Fibroblast of skin of right biceps (primary cell): ENCODE measurements around the gene MED28.
A peak's percentile ranks its signal among the peaks of the same experiment; 100 is the strongest.
"Not testable (repeated sequence)": the region's sequence is repeated elsewhere in the genome, so short reads cannot be mapped to it uniquely, and the experiment has no call there.

ENCODE experiments used
- DNase-seq: peaks from one replicate; pipeline ENCODE4 v3.0.0-alpha.2; 2013

MED28 gene

DNA sequence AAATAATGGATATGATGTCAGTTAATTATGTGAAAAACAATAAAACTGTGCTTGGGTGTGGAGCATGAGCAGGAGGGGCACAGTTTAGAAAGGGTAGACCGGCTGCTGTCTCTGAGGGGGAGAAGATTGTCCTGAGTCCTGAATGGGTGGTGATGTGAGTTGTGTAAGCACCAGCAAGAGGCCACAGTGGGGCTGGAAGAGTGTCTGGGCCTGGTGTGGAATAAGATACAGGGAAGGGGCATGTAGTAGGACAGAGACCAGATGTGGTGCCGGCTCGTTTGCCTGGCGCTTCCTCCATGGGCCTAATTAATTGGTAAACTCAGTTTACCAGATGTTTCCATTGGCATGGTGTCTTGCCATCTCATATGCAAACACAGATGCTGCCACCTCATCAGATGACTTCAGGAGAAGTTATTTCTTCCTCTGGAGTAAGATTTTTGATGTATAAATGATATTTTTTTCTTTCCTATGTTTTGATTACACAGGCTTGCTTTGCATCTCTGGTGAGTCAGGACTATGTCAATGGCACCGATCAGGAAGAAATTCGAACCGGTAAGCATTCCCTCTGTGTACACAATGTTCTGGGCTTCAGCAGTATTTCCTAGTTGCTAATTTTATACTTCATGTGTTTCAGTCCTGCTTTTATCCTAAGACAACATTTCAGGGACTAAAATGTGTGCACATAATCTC lies 5.1 kb downstream of the MED28 start:
- DNase-seq: no peak

GRCh38 chr4:17623451-17624001 lies 9.1 kb downstream of the MED28 start:
- peak; percentile 45 for DNase-seq

GRCh38 chr4:17624821-17625220 lies 10.4 kb downstream of the MED28 start:
- no peak for DNase-seq

DNA sequence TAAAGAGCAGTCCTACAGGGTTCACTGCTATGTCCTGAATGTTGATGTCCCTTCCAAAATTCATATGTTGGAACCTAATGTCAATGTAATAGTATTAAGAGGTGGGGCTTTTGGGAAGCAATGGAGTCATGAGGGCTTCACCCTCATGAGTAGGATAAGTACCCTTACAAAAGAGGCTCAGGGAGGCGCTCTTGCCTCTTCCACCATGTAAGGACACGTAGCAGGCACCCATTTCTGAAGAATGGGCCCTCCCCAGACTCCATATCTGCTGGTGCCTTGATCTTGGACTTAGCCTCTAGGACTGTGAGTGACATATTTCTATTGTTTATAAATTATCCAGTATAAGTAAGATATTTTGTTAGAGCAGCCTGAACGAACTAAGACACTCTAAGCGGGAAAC lies 15.8 kb downstream of the MED28 start:
- DNase-seq: no peak

- DNase-seq: no peak
Measured at GRCh38 chr4:17633600-17633999, 19.2 kb downstream of the MED28 start.

GRCh38 chr4:17635056-17635455 lies 20.6 kb downstream of the MED28 start:
- no peak for DNase-seq

GRCh38 chr4:17636341-17636695 lies 21.9 kb downstream of the MED28 start:
- DNase-seq: no peak

DNA sequence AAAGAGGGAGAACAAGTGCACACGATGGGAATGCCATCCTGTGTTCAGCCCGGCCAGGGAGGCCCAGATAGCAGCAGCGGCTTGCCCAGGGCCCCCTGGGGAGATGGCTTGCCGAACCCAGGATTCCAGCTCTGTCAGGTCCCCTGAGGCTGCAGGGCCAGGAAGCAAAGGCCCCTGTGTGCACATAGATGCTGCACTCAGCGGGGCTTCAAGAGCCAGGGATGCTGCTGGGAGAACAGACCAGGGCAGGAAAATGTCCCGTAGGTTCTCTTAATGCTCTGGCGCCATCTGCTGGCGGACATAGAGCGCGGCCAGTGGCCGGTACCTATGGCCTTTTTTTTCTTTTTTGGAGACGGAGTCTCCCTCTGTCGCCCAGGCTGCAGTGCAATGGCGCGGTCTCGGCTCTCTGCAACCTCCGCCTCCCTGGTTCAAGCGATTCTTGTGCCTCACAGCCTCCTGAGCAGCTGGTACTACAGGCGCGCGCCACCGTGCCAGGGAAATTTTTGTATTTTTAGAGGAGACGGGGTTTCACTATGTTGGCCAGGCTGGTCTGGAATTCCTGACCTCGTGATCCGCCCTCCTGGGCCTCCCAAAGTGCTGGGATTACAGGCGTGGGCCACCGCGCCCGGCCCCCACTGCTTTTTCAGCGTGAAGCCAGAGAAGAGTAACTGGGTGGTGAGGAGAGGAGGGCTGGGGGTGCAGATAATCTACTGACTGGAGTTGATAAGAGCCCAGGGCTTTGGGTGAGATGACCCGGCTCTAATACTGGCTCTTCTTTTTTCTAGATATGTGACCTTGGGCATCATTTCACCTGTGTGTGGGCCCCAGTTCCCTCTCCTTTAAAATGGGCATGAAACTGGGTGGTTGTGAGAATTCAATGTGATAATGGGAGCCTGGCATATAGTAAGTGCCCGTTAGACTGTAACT lies 22.5 kb downstream of the MED28 start:
- peak; percentile 66 for DNase-seq

DNA sequence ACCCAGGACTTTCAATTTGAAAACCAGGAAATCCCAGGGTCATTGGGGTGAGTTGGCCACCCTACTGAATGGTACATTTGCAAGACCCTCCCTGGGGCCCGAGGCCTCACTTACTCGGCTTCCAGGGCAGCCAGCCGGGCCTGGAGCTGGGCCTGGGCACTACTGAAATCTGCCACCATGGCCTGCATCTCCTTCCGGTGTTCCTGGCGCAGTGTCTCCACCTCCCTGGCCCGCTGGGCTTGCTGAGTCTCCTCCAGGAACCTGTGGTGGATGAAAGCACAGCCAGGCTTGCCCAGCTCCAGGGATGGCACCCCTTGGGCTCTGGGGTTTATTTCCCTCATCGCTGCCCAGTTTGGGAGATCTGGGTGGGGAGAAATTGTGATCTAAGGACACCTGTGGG lies 24.7 kb downstream of the MED28 start:
- no peak for DNase-seq

GRCh38 chr4:17642398-17642783 lies 27.9 kb downstream of the MED28 start:
- no peak for DNase-seq

DNA sequence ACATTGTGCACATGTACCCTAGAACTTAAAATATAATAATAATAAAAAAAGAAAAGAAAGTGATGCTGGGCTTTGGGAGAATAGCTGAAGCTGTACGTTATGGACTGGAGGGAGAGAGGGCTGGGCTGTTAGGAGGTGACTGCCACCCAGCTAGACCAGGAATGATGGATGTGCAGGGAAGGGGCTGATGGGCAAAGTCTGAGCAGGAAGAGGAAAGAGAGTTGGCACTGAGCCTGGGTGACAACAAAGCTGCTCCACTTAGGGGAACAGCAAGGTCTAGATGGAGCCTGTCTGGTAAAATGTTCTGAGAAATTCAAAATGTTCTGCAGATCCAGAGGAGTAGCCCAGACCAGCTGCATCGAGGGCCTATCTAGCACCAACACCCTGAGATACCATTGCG lies 32.3 kb downstream of the MED28 start:
- DNase-seq: no peak

DNA sequence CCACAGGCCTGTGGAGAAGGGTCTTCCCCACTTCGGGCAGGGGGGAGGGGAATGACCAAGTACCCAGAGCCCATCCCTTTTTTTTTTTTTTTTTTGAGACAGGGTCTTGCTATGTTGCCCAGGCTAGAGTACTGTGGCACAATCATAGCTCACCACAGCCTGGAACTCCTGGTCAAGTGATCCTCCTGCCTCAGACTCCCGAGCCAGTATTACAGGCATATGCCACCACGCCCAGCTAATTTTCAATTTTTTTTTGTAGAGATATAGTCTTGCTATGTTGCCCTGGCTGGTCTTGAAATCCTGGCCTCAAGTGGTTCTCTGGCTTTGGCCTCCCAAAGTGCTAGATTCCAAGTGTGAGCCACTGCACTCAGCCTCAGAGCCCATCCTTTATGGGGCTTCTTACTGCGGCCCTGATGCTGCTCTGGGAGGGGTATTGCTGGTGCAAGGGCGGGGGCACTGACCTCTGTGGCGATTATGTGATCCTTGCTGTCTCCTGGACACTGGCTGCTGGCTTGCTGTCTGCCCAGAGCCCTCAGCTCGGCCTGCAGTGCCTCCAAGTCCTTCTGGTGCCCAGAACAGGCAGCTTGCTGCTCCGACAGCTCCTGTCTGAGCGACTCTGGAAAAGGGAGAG lies 32.9 kb downstream of the MED28 start:
- no peak for DNase-seq

DNA sequence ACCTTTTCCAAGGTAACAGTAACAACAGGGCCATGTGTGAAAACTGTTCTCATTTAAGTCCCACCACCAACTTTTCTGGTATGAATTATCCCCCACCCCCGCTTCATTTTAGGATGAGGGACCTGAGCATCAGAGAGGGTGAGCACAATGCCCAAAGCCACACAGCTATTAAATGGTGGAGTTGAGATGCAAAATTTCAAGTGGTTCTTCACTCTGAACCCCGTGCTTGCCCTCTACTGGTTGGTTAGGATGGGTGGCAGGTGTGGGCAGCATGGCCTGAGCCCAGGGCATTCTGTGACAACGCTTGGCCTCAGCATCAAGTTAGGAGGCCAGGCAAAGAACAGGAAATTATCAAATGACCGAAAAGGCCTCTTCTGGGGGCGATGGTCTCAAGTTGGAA lies 33.5 kb downstream of the MED28 start:
- DNase-seq: no peak

- DNase-seq: no peak
Measured at GRCh38 chr4:17650406-17650805, 36.0 kb downstream of the MED28 start.

DNA sequence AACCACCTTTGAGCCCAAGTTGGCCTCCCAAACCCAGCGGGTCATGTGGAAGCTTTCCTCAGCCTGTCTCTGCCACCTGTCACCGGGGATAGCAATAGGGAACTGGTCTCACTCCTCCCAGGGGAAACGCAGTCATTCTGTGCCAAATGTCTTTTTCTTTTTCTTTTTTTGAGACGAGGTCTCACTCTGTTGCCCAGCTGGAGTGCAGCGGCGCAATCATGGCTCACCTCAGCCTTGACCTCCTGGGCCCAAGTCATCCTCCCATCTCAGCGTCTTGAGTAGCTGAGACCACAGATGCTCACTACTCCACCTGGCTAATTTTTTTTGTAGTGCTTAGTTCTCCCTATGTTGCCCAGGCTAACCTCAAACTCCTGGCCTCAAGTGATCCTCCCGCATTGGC lies 40.3 kb downstream of the MED28 start:
- DNase-seq: no peak

- DNase-seq: no peak
Measured at GRCh38 chr4:17657090-17657489, 42.6 kb downstream of the MED28 start.

DNA sequence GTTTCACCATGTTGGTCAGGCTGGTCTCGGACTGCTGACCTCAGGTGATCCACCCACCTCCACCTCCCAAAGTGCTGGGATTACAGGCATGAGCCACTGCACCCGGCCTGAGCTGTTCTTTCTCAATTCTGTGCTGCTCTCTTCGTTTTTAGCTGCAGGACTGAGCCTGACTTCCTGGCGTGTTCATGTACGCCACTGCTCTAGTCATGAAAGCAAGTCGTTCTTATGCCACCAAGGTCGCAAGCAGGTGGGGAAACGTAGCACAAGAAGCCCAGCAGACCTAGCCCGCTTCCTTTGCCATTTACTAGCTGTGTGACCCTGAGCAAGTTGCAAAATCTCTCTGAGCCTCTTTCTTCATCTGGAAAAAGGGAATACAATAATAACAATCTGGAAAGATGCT lies 43.4 kb downstream of the MED28 start:
- no peak for DNase-seq

DNA sequence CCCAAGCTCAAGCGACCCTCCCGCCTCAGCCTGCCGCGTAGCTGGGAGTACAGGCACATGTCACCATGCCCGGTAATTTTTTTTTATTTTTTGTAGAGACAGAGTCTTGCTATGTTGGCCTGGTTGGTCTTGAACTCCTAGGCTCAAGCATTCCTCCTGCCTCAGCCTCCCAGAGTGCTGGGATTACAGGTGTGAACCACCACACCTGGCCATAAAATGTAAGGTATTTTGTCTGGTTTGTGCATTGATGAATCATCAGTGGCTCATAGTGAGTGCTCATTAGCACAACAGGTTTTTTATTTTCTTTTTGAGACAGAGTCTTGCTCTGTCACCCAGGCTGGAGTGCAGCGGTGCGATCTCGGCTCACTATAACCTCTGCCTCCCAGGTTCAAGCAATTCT lies 44.8 kb downstream of the MED28 start:
- not testable (repeated sequence) for DNase-seq

DNA sequence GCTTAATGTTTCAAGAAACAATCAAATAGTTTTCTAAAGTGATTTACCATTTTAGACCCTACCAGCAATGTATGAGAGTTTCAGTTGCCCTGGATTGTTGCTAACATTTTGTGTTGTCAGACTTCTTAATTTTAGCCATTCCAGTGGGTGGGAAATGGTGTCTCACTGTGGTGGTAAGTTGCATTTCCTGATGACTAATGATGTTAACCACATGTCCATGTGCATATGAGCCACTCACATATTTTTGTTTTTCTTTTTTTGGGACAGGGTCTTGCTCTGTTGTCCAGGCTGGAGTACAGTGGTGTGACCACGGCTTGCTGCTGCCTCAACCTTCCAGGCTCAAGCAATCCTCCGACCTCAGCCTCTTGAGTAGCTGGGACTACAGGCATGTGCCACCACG lies 48.3 kb downstream of the MED28 start:
- peak; percentile 50 for DNase-seq

GRCh38 chr4:17664755-17665154 lies 50.3 kb downstream of the MED28 start:
- DNase-seq: peak; percentile 10

DNA sequence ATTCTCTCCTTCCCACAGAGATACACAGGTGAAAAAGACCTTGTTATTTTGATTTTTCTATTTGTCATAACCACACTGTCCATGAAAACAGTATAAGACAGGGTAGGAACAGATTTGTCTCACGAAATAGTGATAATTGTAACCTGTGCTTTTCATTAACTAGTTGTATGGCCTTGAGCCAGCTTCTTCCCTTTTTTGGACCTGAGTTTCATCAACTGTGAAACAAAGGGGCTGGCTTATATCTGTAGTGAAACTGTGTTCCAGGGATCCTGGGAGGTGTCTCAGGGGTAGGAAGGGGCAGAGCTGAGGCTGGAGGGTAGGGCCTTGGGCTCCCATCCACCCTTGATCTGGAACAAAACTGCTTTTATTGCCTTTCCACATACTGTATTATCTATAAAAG lies 50.9 kb downstream of the MED28 start:
- no peak for DNase-seq

- DNase-seq: no peak
Measured at GRCh38 chr4:17665852-17666251, 51.4 kb downstream of the MED28 start.

DNA sequence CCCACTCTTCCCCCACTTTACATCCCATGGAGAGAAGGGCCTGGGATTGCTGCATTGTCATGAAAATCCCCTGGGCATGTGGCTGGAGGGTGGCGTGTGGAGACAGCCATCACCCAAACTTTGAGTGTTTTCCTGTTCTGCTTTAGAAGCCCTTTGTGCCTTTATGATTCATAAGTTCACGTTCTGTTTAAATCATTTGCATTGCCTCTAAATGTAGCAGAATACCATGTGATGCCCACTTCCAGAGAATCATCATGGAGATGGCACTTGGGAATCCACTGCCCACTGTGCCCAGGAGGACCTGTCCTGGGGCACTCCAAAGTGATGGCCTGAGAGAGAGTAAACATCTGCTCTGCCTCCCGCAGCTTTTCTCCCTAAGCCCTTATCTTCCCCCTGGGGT lies 52.8 kb downstream of the MED28 start:
- no peak for DNase-seq
